ENCODE results near the gene BHLHE41.

DNA sequence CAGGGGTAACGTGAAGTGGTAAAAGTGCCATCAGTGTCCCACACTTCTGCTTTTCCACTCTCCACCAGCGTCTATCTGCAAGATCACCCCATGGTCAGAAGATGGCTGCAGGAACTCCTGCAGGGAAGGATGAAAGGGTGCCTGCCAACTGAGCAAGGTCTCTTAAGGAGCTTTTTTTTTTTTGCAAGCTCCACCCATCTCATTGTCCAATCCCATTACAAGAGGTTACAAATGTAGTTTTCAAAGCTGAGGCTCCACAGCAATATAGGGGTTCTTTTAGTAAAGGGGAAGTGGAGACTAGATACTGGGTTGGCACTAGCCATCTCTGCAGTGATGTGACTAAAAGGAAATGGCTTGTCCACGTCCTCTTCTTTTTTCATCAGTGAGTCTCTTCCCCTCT, 5.9 kb upstream of the BHLHE41 start:
- TF ChIP-seq POLR2A (IDR thresholded peaks at IDR 0.05; ENCODE audit: low read depth, low read length) = no peak
- TF ChIP-seq POLR2AphosphoS5 (IDR thresholded peaks at IDR 0.05; ENCODE audit: low read depth, low read length) = no peak
- no peak for TF ChIP-seq TAF1 (IDR thresholded peaks at IDR 0.05; ENCODE audit: borderline replicate concordance, low read depth, low read length)
